Measurements from ENCODE around the gene NBR1.
"Not testable (repeated sequence)": the region's sequence is repeated elsewhere in the genome, so short reads cannot be mapped to it uniquely, and the experiment has no call there.

The NBR1 gene, protein sequence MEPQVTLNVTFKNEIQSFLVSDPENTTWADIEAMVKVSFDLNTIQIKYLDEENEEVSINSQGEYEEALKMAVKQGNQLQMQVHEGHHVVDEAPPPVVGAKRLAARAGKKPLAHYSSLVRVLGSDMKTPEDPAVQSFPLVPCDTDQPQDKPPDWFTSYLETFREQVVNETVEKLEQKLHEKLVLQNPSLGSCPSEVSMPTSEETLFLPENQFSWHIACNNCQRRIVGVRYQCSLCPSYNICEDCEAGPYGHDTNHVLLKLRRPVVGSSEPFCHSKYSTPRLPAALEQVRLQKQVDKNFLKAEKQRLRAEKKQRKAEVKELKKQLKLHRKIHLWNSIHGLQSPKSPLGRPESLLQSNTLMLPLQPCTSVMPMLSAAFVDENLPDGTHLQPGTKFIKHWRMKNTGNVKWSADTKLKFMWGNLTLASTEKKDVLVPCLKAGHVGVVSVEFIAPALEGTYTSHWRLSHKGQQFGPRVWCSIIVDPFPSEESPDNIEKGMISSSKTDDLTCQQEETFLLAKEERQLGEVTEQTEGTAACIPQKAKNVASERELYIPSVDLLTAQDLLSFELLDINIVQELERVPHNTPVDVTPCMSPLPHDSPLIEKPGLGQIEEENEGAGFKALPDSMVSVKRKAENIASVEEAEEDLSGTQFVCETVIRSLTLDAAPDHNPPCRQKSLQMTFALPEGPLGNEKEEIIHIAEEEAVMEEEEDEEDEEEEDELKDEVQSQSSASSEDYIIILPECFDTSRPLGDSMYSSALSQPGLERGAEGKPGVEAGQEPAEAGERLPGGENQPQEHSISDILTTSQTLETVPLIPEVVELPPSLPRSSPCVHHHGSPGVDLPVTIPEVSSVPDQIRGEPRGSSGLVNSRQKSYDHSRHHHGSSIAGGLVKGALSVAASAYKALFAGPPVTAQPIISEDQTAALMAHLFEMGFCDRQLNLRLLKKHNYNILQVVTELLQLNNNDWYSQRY

DNA sequence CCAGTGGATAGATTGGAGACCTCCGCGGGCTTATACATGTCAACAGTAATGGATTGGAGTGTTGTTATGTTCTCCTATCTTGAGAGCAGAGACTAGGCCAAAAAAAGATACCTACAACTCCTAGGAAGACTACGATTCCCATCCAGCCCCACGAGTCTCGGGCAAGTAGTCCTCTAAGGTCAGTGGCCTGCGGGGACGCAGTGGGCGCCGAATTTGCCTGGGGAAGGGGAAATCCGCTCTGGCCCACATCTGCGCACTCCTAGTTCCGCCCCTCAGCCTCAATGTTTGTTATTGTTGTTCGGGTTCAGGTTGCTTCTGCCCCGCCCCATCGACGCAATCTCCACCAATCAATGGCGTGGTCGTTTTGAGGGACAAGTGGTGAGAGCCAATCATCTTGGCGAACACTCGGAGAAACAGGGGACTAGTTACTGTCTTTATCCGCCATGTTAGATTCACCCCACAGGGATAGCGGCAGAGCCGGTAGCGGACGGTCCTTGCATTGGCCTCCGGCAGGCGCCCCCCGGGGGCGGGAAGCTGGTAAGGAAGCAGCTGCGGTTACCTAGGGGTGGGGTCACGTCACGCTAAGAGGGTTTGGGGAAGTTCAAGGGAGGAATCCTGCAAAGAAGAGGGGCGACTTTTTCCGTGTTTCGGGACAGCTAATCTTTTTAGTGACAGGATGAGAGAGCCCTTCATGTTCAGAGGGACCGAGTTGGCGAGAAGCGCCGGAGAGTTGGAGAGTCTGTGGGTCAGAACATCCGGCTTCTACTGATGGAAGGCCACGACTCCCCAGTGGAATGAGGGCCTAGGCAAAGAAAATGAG lies at the start of gene NBR1:
Gene NBR1 (plus strand): TSS at position 449 of the 820 bp plus-strand sequence. CDS start 4,586 bp downstream, outside the sequence.
- Histone ChIP-seq H3K4me1 (ENCODE audit: control insufficient read depth, insufficient read depth, low read length) (peaks cover 21% of the 10 kb centered on the region), H3K27me3 (ENCODE audit: control insufficient read depth, insufficient read depth, low read length) (no peaks in the 10 kb centered on the region), H3K4me3 (ENCODE audit: low read length) (peak within 1 kb of the TSS; percentile 96), H3K27ac (ENCODE audit: low read depth, low read length) (peak within 1 kb of the TSS; percentile 99), H3K9ac (ENCODE audit: low read length) (peak within 1 kb of the TSS; percentile 95), H3K36me3 (ENCODE audit: control insufficient read depth, insufficient read depth, low read length) (peaks cover 2% of the 10 kb centered on the region)

DNA sequence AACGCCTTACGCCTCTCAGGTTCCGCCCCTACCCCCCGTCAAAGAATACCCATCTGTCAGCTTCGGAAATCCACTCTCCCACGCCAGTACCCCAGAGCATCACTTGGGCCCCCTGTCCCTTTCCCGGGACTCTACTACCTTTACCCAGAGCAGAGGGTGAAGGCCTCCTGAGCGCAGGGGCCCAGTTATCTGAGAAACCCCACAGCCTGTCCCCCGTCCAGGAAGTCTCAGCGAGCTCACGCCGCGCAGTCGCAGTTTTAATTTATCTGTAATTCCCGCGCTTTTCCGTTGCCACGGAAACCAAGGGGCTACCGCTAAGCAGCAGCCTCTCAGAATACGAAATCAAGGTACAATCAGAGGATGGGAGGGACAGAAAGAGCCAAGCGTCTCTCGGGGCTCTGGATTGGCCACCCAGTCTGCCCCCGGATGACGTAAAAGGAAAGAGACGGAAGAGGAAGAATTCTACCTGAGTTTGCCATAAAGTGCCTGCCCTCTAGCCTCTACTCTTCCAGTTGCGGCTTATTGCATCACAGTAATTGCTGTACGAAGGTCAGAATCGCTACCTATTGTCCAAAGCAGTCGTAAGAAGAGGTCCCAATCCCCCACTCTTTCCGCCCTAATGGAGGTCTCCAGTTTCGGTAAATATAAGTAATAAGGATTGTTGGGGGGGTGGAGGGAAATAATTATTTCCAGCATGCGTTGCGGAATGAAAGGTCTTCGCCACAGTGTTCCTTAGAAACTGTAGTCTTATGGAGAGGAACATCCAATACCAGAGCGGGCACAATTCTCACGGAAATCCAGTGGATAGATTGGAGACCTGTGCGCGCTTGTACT lies 45.7 kb upstream of the NBR1 start, which contains the start of gene BRCA1:
Gene BRCA1 (minus strand): TSS at position 232 of the 834 bp plus-strand sequence. CDS start 1,268 bp downstream, outside the sequence.
- peak within 1 kb of the TSS; percentile 72 for H3K9ac ChIP-seq (ENCODE audit: low read length)
- peak within 1 kb of the TSS; percentile 70 for H3K27ac ChIP-seq (ENCODE audit: low read depth, low read length)
- H3K27me3 ChIP-seq (ENCODE audit: control insufficient read depth, insufficient read depth, low read length), result no peaks in the 10 kb centered on the region
- peaks cover 5% of the 10 kb centered on the region for H3K4me1 ChIP-seq (ENCODE audit: control insufficient read depth, insufficient read depth, low read length)
- H3K4me3 ChIP-seq (ENCODE audit: low read length), result peak within 1 kb of the TSS; percentile 84
- no peaks in the 10 kb centered on the region for H3K36me3 ChIP-seq (ENCODE audit: control insufficient read depth, insufficient read depth, low read length)

DNA sequence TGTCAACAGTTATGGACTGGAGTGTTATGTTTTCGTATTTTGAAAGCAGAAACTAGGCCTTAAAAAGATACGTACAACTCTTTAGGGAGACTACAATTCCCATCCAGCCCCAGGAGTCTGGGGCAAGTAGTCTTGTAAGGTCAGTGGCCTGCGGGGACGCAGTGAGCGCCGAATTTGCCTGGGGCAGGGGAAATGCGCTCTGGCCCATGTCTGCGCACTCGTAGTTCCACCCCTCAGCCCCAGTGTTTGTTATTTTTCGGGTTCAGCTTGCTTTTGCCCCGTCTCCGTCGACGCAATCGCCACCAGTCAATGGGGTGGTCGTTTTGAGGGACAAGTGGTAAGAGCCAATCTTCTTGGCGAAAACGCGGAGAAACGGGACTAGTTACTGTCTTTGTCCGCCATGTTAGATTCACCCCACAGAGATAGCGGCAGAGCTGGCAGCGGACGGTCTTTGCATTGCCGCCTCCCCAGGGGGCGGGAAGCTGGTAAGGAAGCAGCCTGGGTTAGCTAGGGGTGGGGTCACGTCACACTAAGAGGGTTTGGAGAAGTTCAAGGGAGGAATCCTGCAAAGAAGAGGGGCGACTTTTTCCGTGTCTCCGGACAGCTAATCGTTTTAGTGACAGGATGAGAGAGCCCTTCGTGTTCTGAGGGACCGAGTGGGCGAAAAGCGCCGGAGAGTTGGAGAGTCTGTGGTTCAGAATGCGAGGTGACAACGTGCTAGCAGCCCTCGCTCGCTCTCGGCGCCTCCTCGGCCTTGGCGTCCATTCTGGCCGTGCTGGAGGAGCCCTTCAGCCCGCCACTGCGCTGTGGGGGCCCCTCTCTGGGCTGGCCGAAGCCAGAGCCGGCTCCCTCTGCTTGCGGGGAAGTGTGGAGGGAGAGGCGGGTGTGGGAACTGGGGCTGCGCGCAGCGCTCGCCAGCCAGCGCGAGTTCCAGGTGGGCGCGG lies 44.8 kb upstream of the NBR1 start:
- Histone ChIP-seq H3K4me1 (ENCODE audit: control insufficient read depth, insufficient read depth, low read length) (peaks cover 5% of the 10 kb centered on the region), H3K9ac (ENCODE audit: low read length) (peak overlapping the region; percentile 72), H3K27ac (ENCODE audit: low read depth, low read length) (peak overlapping the region; percentile 70), H3K27me3 (ENCODE audit: control insufficient read depth, insufficient read depth, low read length) (no peaks in the 10 kb centered on the region), H3K4me3 (ENCODE audit: low read length) (peak overlapping the region; percentile 84), H3K36me3 (ENCODE audit: control insufficient read depth, insufficient read depth, low read length) (no peaks in the 10 kb centered on the region)

DNA sequence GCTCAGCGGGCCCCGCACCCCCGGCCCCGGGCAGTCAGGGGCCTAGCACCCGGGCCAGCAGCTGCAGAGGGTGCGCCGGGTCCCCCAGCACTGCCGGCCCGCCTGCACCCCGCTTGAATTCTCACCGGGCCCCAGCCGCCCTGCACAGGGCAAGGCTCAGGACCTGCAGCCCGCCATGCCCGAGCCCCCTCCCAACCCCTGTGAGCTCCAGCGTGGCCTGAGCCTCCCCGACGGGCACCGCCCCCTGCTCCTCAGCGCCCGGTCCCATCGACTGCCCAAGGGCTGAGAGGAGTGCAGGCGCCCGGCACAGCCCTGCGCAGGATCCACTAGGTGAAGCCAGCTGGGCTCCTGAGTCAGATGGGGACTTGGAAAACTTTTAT lies 44.1 kb upstream of the NBR1 start:
- Histone ChIP-seq H3K4me1 (ENCODE audit: control insufficient read depth, insufficient read depth, low read length) (peaks cover 5% of the 10 kb centered on the region), H3K9ac (ENCODE audit: low read length) (no peak overlapping the region), H3K36me3 (ENCODE audit: control insufficient read depth, insufficient read depth, low read length) (no peaks in the 10 kb centered on the region), H3K4me3 (ENCODE audit: low read length) (no peak overlapping the region), H3K27me3 (ENCODE audit: control insufficient read depth, insufficient read depth, low read length) (no peaks in the 10 kb centered on the region), H3K27ac (ENCODE audit: low read depth, low read length) (no peak overlapping the region)

DNA sequence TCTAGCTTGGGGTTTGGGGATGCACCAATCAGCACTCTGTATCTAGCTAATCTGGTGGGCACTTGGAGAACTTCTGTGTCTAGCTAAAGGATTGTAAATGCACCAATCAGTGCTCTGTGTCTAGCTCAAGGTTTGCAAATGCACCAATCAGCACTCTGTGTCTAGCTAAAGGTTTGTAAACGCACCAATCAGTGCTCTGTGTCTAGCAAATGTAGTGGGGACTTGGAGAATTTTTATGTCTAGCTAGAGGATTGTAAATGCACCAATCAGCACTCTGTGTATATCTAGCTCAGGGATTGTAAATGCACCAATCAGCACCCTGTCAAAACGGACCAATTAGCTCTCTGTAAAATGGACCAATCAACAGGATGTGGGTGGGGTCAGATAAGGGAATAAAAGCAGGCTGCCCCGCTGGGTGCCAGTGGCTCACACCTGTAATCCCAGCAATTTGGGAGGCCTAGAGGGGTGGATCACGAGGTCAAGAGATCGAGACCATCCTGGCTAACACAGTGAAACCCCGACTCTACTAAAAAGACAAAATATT lies 43.6 kb upstream of the NBR1 start:
- not testable (repeated sequence) for H3K4me1 ChIP-seq (ENCODE audit: control insufficient read depth, insufficient read depth, low read length); H3K9ac ChIP-seq (ENCODE audit: low read length); H3K36me3 ChIP-seq (ENCODE audit: control insufficient read depth, insufficient read depth, low read length); H3K27ac ChIP-seq (ENCODE audit: low read depth, low read length); H3K27me3 ChIP-seq (ENCODE audit: control insufficient read depth, insufficient read depth, low read length); H3K4me3 ChIP-seq (ENCODE audit: low read length)

DNA sequence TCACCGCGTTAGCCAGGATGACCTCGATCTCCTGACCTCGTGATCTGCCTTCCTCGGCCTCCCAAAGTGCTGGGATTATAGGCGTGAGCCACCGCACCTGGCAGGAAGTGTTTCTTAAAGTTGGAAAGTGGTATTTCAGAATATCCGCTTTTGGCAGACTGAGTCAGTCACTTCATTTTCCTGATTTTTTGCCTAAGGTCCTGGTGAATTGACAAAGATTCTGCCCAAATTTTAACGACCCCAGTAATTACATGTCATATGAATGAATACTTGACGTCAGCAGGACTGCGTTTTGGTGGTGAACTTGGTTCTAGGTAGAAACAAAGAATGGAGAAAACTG lies 41.4 kb upstream of the NBR1 start:
- no peaks in the 10 kb centered on the region for H3K27me3 ChIP-seq (ENCODE audit: control insufficient read depth, insufficient read depth, low read length)
- H3K36me3 ChIP-seq (ENCODE audit: control insufficient read depth, insufficient read depth, low read length), result peaks cover 2% of the 10 kb centered on the region
- H3K4me3 ChIP-seq (ENCODE audit: low read length), result no peak overlapping the region
- no peak overlapping the region for H3K27ac ChIP-seq (ENCODE audit: low read depth, low read length)
- H3K9ac ChIP-seq (ENCODE audit: low read length), result no peak overlapping the region
- peaks cover 3% of the 10 kb centered on the region for H3K4me1 ChIP-seq (ENCODE audit: control insufficient read depth, insufficient read depth, low read length)

DNA sequence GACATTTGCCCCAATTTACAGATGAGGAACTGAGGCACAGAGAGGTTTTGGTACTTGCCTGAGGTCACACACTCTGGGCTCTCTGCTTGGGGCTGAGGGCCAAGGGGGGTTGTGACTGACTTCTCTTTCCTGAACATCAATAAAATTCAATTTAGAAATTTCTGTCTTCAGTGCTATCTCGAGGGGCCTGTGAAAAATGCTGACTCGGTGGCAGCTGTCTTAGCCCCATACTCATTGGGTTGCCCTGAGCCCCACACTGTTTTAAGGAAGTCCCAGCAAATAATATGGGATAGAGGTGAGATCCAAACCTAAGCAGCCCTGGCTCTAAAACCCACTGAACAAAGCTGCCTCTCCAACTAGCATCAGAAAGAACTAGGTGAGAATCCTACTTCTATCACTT lies 38.9 kb upstream of the NBR1 start:
- H3K27me3 ChIP-seq (ENCODE audit: control insufficient read depth, insufficient read depth, low read length), result no peaks in the 10 kb centered on the region
- H3K36me3 ChIP-seq (ENCODE audit: control insufficient read depth, insufficient read depth, low read length), result peaks cover 6% of the 10 kb centered on the region
- H3K4me3 ChIP-seq (ENCODE audit: low read length), result no peak overlapping the region
- H3K9ac ChIP-seq (ENCODE audit: low read length), result no peak overlapping the region
- no peaks in the 10 kb centered on the region for H3K4me1 ChIP-seq (ENCODE audit: control insufficient read depth, insufficient read depth, low read length)
- H3K27ac ChIP-seq (ENCODE audit: low read depth, low read length), result no peak overlapping the region

DNA sequence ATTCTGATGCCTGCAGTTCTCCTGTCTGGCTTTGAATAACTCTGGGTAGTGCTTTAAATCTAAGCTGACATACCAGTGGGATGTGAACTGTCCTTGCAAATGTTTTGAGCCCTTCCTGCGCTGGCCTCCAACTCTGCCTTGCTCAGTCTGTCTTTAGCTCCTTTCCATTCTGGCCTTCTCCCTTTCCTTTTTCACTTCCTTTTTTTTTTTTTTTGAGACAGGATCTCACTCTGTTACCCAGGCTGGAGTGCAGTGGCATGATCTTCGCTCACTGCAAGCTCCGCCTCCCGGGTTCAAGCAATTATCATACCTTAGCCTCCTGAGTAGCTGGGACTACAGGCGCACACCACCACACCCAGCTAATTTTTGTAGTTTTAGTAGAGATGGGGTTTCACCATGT lies 37.6 kb upstream of the NBR1 start:
- not testable (repeated sequence) for H3K27ac ChIP-seq (ENCODE audit: low read depth, low read length); H3K9ac ChIP-seq (ENCODE audit: low read length); H3K27me3 ChIP-seq (ENCODE audit: control insufficient read depth, insufficient read depth, low read length); H3K4me1 ChIP-seq (ENCODE audit: control insufficient read depth, insufficient read depth, low read length); H3K36me3 ChIP-seq (ENCODE audit: control insufficient read depth, insufficient read depth, low read length); H3K4me3 ChIP-seq (ENCODE audit: low read length)

DNA sequence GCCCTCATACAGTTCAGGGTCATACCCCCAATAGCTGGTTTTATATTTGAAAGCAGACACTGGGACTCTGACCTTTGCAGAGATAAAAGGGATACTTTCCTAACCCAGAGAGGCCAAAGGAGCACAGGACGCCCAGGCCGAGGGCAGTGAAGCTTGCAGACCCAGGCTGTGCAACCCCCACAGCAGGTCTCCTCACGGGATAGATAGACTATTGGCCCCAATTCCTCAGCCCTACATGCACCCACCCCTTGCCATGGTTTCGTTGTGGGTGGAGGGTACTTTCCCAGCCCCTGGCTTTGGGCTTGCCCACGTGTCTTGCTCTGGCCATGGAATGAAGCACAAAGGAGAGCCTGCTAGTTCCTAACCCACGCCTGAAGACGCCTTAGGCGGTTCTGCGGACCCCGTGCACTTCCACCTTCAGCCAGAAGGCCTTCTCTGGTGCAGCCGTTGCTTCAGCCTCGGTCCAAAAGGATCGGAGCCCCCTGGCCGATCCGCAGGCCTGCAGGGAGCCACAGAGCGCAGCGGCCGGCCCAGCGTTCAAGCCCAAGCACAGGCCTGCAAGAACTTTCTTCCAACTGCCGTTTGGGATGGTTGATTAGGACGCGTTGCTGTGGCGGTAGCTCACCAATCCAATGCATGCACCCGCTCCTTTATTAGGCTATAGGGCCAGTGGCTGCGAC lies 36.1 kb upstream of the NBR1 start:
- Histone ChIP-seq H3K4me3 (ENCODE audit: low read length) (no peak overlapping the region), H3K36me3 (ENCODE audit: control insufficient read depth, insufficient read depth, low read length) (peaks cover 6% of the 10 kb centered on the region), H3K27ac (ENCODE audit: low read depth, low read length) (no peak overlapping the region), H3K27me3 (ENCODE audit: control insufficient read depth, insufficient read depth, low read length) (no peaks in the 10 kb centered on the region), H3K9ac (ENCODE audit: low read length) (no peak overlapping the region), H3K4me1 (ENCODE audit: control insufficient read depth, insufficient read depth, low read length) (no peaks in the 10 kb centered on the region)

DNA sequence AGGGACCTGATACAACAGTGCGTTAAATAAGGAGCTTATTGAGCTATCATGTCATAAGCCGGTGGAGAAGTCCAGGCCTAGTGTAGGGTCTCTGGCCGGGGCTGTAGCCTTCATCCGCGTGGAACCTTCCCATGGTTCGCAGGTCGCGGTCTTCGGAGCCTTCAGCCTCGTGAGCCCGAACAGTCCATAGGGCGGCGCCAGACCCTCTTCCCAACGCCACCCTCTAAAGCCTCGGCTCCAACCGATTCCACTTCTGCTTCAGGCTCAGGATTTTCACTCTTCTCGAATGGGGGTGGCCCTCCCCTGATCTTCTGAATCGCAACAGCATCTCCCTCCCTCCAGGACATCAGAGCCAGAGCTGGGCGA lies 35.6 kb upstream of the NBR1 start:
- H3K27ac ChIP-seq (ENCODE audit: low read depth, low read length), result no peak overlapping the region
- H3K4me1 ChIP-seq (ENCODE audit: control insufficient read depth, insufficient read depth, low read length), result no peaks in the 10 kb centered on the region
- no peak overlapping the region for H3K4me3 ChIP-seq (ENCODE audit: low read length)
- peaks cover 6% of the 10 kb centered on the region for H3K36me3 ChIP-seq (ENCODE audit: control insufficient read depth, insufficient read depth, low read length)
- no peaks in the 10 kb centered on the region for H3K27me3 ChIP-seq (ENCODE audit: control insufficient read depth, insufficient read depth, low read length)
- H3K9ac ChIP-seq (ENCODE audit: low read length), result no peak overlapping the region
